Lower lobe of right lung (tissue), 2 donors: Measurements from ENCODE around the gene CYB5B. TPM values are rescaled to one million over a fixed set of nuclear protein-coding genes. Genes with fewer than 3 reads are reported as not detected.

Source experiments
- ATAC-seq, 2 donors: fragments of 200-7000 bp; cut with Tn5 transposase; one replicate each; pipeline ENCODE4 v1.9.1; 2020 to 2022; ENCODE audit warnings: mild to moderate bottlenecking in 2 of 2, moderate library complexity in 2 of 2
- DNase-seq: peaks from one replicate; pipeline ENCODE4 v3.0.0-alpha.2; 2020
- H3K27ac ChIP-seq: fragments of 200-600 bp; one replicate; pipeline ENCODE4 v1.8.0; 2022
- H3K27me3 ChIP-seq: fragments of 200-600 bp; one replicate; pipeline ENCODE4 v1.8.0; 2022; ENCODE audit warnings: low read depth
- H3K36me3 ChIP-seq: fragments of 200-600 bp; one replicate; pipeline ENCODE4 v1.8.0; 2022; ENCODE audit warnings: mild to moderate bottlenecking
- H3K4me1 ChIP-seq: fragments of 200-600 bp; one replicate; pipeline ENCODE4 v1.8.0; 2022
- H3K4me3 ChIP-seq: fragments of 200-600 bp; one replicate; pipeline ENCODE4 v1.8.0; 2022; ENCODE audit warnings: mild to moderate bottlenecking
- H3K9me3 ChIP-seq: fragments of 200-600 bp; one replicate; pipeline ENCODE4 v1.8.0; 2022
- intact Hi-C: fragments of 100-400 bp; cut with DNase I; formaldehyde crosslinking; loops from one replicate; pipeline ENCODE4 v1.11.0; 2022
- total RNA-seq: library from RNA; stranded (reverse); fragmentation: NEBNext Ultra II Directional; extraction: Animal tissue kit (Norgen Biotek cat#: 25700); gene quantifications from one replicate; pipeline ENCODE4 v1.2.1, GENCODE V29; 2021
- TF ChIP-seq, protein P1 (sequence below): fragments of 200-600 bp; IDR thresholded peaks from one replicate; pipeline ENCODE4 v1.8.0; 2022; ENCODE audit warnings: antibody characterized with exemption, mild to moderate bottlenecking
- donor health status: DM: no; HTN: yes; CAD: no; lungs with severe emphysema.

CYB5B gene
- total RNA-seq, 1 donor from 2014 or later: 78.2 TPM

DNA sequence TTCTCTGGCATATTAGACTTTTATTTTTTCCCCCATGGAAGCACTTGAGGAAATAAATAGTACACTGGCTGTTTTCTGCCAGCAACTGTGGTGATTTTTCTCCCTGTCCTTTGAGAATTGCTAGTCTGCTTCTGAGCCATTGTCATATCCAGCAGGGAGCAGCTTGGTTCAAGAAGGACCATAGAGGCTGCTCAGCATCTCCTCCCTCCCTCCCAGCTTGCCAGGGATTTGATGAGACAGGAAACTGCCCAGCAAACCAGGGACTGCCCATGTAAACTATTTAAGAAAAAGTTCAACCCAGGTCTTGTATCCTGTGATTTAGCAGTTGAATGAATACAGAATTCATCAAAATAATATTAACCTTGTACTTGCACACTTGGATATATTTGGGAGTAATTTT, 39.5 kb downstream of the CYB5B start:
- TF ChIP-seq, protein P1, sequence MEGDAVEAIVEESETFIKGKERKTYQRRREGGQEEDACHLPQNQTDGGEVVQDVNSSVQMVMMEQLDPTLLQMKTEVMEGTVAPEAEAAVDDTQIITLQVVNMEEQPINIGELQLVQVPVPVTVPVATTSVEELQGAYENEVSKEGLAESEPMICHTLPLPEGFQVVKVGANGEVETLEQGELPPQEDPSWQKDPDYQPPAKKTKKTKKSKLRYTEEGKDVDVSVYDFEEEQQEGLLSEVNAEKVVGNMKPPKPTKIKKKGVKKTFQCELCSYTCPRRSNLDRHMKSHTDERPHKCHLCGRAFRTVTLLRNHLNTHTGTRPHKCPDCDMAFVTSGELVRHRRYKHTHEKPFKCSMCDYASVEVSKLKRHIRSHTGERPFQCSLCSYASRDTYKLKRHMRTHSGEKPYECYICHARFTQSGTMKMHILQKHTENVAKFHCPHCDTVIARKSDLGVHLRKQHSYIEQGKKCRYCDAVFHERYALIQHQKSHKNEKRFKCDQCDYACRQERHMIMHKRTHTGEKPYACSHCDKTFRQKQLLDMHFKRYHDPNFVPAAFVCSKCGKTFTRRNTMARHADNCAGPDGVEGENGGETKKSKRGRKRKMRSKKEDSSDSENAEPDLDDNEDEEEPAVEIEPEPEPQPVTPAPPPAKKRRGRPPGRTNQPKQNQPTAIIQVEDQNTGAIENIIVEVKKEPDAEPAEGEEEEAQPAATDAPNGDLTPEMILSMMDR: no peak
- ATAC-seq: no peak
- no peak for DNase-seq
- no peaks in the 10 kb centered on the region for H3K27me3 ChIP-seq
- H3K9me3 ChIP-seq: no peaks in the 10 kb centered on the region
- intact Hi-C loops: no loop called here
- H3K4me1 ChIP-seq: peaks cover 22% of the 10 kb centered on the region
- no peak overlapping the region for H3K4me3 ChIP-seq
- no peak overlapping the region for H3K27ac ChIP-seq
- H3K36me3 ChIP-seq: peaks cover 38% of the 10 kb centered on the region

DNA sequence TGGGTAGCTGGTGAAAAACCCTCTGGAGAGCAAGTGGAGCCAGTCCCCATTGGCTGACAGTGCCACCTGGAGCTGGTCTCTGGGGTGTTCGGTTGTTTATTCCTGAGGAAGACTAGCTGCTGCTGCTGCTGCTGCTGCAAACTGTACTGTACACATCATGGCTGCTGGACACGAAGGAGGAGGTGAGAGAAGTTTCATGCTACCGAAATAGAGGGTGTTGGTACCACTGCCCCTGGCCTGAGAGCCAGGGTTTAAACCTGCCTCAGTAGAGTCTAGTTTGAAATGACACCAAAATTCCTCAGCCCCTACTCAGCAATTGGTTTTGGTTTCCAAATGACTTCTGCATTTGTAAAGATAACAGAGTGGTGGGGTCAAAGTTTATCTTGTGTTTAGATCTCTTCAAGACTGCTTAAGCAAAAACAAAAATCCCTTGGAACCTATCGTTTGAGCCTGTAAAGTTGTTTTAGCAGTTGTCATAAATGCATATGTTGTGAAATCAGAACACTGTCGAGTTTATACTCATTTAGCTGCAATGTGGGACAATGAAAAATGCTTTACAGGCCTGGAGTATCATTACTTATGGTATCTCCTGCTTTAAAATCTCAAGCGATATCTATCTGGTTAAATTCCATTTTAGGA, 40.8 kb downstream of the CYB5B start:
- TF ChIP-seq, protein P1: no peak
- H3K4me3 ChIP-seq: no peak overlapping the region
- no peak overlapping the region for H3K27ac ChIP-seq
- H3K27me3 ChIP-seq: no peaks in the 10 kb centered on the region
- H3K4me1 ChIP-seq: peaks cover 30% of the 10 kb centered on the region
- no peak for DNase-seq
- peaks cover 25% of the 10 kb centered on the region for H3K36me3 ChIP-seq
- intact Hi-C loops: no loop called here
- ATAC-seq: peak; percentile 56 to 65
- H3K9me3 ChIP-seq: no peaks in the 10 kb centered on the region

DNA sequence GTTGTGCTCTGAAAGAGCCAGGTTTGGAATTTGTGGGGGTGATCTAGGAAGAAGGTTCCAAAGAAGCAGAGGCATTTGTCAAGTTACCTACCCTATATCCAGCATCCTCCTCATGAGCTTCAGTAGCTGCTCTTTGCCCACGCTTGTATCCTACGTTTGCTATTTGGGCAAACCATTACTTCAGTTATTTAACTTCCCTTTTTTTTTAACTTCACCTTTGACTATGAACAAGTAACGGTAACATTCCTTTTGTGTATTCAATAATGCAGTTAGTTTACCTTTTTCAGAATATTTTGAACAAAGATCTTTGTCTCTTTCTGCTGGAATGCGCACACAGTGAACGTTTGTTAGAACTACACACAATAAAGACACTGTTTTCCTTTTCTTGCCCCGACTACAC, 41.5 kb downstream of the CYB5B start:
- Histone ChIP-seq H3K27ac (no peak overlapping the region), H3K4me3 (no peak overlapping the region), H3K4me1 (peaks cover 32% of the 10 kb centered on the region), H3K9me3 (no peaks in the 10 kb centered on the region), H3K27me3 (no peaks in the 10 kb centered on the region), H3K36me3 (peaks cover 20% of the 10 kb centered on the region)
- ATAC-seq (no peak), DNase-seq (no peak)
- intact Hi-C loops: no loop called here
- TF ChIP-seq, protein P1: no peak

DNA sequence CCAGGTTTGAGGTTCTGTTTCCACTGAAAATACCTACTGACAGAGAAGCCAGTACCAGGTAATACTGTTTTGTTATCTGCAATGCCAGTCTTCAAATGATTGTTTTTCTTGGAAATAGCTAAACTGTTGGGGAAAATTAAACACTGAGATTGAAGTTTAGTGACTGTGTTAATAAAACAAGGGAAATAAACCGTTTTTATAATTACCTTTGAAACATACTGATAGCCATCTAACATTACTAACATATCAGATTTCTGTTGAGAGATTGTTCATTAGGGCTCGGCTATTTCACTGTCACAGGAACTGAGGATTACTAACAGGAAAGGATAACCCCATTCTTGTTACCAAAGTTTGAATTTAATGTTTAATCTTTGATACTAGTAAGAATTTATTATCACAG, 42.1 kb downstream of the CYB5B start:
- no peak overlapping the region for H3K27ac ChIP-seq

DNA sequence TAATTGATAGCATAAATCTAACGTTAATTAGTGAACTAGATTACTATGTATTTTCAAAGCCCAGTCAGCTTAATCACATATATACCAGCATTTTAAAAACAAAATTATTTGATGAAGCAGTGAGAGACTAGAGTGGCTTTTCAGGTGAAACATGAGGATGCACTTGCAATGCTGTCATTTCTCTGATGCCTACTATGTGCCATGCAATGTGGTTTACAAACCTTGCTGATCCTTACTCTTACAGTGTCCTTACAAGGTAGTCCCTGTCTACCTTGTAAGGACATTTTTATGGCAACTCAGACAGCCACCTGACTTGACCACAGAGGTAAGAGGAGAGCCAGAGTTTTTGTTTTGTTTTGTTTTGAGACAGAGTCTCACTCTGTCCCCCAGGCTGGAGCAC, 42.7 kb downstream of the CYB5B start:
- H3K27me3 ChIP-seq: no peaks in the 10 kb centered on the region
- H3K4me1 ChIP-seq: peaks cover 32% of the 10 kb centered on the region
- no peak overlapping the region for H3K27ac ChIP-seq
- intact Hi-C loops: no loop called here
- DNase-seq: no peak
- TF ChIP-seq, protein P1: no peak
- no peak overlapping the region for H3K4me3 ChIP-seq
- H3K36me3 ChIP-seq: peaks cover 13% of the 10 kb centered on the region
- no peak for ATAC-seq
- no peaks in the 10 kb centered on the region for H3K9me3 ChIP-seq

More for the DNA sequence above, 42.1 kb downstream of the CYB5B start:
- Histone ChIP-seq H3K4me3 (no peak overlapping the region), H3K9me3 (no peaks in the 10 kb centered on the region), H3K4me1 (peaks cover 32% of the 10 kb centered on the region), H3K36me3 (peaks cover 13% of the 10 kb centered on the region), H3K27me3 (no peaks in the 10 kb centered on the region)
- ATAC-seq (no peak), DNase-seq (no peak)
- TF ChIP-seq, protein P1: no peak
- intact Hi-C loops: no loop called here
